Kidney (tissue), 14 donors: ENCODE measurements around the gene PIEZO2. TPM values are rescaled to one million over a fixed set of nuclear protein-coding genes. Genes with fewer than 3 reads are reported as not detected.
A peak's percentile ranks its signal among the peaks of the same experiment; 100 is the strongest.

Experiments
- DNase-seq, 5 donors: peaks; one replicate each; pipeline ENCODE4 v3.0.0-alpha.2; 2013 to 2020
- FAIRE-seq: peaks from 2 replicates; lab custom pipeline; 2012; peaks lifted over from hg19 to GRCh38; lab: Jason Lieb, UNC
- H3K27ac ChIP-seq, 2 donors: one replicate each; pipeline ENCODE4 v1.7.0; 2013; ENCODE audit warnings: low read depth in 2 of 2, low read length in 2 of 2, inconsistent platforms in 1 of 2
- H3K27me3 ChIP-seq: one replicate; pipeline ENCODE4 v1.7.1; 2013; ENCODE audit warnings: low read length, inconsistent platforms; ENCODE audit not compliant: control insufficient read depth, insufficient read depth
- H3K36me3 ChIP-seq, 3 donors: one replicate each; pipeline versions ENCODE4 v1.7.0 to v1.7.1; 2013; ENCODE audit warnings: low read length in 3 of 3, control low read depth in 1 of 3, inconsistent platforms in 1 of 3; ENCODE audit not compliant: insufficient read depth in 3 of 3, control insufficient read depth in 2 of 3
- H3K4me1 ChIP-seq, 3 donors: one replicate each; pipeline versions ENCODE4 v1.7.0 to v1.7.1; 2013; ENCODE audit warnings: low read length in 3 of 3, inconsistent platforms in 1 of 3, low read depth in 1 of 3; ENCODE audit not compliant: control insufficient read depth in 2 of 3, insufficient read depth in 2 of 3
- H3K4me3 ChIP-seq, 3 donors: one replicate each; pipeline versions ENCODE4 v1.7.0 to v1.8.1; 2013; ENCODE audit warnings: low read length in 3 of 3, control low read depth in 1 of 3, inconsistent platforms in 1 of 3
- H3K9ac ChIP-seq, 3 donors: one replicate each; pipeline versions ENCODE4 v1.7.0 to v1.7.1; 2013; ENCODE audit warnings: low read length in 3 of 3, control low read depth in 1 of 3, inconsistent platforms in 1 of 3
- H3K9me3 ChIP-seq, 3 donors: one replicate each; pipeline versions ENCODE4 v1.7.0 to v1.7.1; 2013; ENCODE audit warnings: low read length in 3 of 3, control low read depth in 1 of 3, inconsistent platforms in 1 of 3; ENCODE audit not compliant: control insufficient read depth in 2 of 3, insufficient read depth in 1 of 3
- intact Hi-C: fragments of 100-400 bp; cut with DNase I; formaldehyde crosslinking; loops from one replicate; pipeline ENCODE4 v1.11.1; 2022
- polyA plus RNA-seq: library from polyadenylated mRNA; stranded (reverse); fragments of 350-450 nt; fragmentation: Illumina TruSeq; extraction: RNeasy Lipid Tissue Mini Kit (QIAGEN cat#74804); gene quantifications from one replicate; pipeline ENCODE4 v1.2.3, GENCODE V29; 2014; ENCODE audit warnings: low read depth, low replicate concordance; ENCODE audit not compliant: insufficient read depth
- total RNA-seq: library from RNA; stranded (reverse); fragmentation: NEBNext Ultra II Directional; extraction: Animal tissue kit (Norgen Biotek cat#: 25700); gene quantifications from one replicate; pipeline ENCODE4 v1.2.1, GENCODE V29; 2021
- TF ChIP-seq, protein P1 (sequence below): IDR thresholded peaks from 3 replicates; pipeline ENCODE4 v1.5.1; 2012; ENCODE audit warnings: mild to moderate bottlenecking, moderate library complexity, borderline replicate concordance; ENCODE audit not compliant: insufficient read depth; ENCODE audit errors: extremely low read depth
- donor health status: control.
- donor health status: control.
- donor health status: control.
- donor health status: control.
- donor health status: control.
- donor health status: DM: yes; HTN: yes; CAD: no.
- donor health status: Normal renal cell carcinoma (clear cell type).

The PIEZO2 gene
- total and polyA plus RNA-seq, 2 donors from 2014 or later = 1.1 to 4.1 TPM

GRCh38 chr18:10784596-10785202 is 364.7 kb downstream of the PIEZO2 start:
- H3K4me1 ChIP-seq = no peaks in the 10 kb centered on the region
- no peaks in the 10 kb centered on the region for H3K36me3 ChIP-seq
- DNase-seq (no peak), FAIRE-seq (no peak)
- no peaks in the 10 kb centered on the region for H3K9me3 ChIP-seq
- no peak overlapping the region for H3K27ac ChIP-seq
- intact Hi-C loops = no loop called here
- TF ChIP-seq, protein P1, sequence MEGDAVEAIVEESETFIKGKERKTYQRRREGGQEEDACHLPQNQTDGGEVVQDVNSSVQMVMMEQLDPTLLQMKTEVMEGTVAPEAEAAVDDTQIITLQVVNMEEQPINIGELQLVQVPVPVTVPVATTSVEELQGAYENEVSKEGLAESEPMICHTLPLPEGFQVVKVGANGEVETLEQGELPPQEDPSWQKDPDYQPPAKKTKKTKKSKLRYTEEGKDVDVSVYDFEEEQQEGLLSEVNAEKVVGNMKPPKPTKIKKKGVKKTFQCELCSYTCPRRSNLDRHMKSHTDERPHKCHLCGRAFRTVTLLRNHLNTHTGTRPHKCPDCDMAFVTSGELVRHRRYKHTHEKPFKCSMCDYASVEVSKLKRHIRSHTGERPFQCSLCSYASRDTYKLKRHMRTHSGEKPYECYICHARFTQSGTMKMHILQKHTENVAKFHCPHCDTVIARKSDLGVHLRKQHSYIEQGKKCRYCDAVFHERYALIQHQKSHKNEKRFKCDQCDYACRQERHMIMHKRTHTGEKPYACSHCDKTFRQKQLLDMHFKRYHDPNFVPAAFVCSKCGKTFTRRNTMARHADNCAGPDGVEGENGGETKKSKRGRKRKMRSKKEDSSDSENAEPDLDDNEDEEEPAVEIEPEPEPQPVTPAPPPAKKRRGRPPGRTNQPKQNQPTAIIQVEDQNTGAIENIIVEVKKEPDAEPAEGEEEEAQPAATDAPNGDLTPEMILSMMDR = no peak
- H3K4me3 ChIP-seq = no peak overlapping the region
- no peak overlapping the region for H3K9ac ChIP-seq
- no peaks in the 10 kb centered on the region for H3K27me3 ChIP-seq

- no peak overlapping the region for H3K9ac ChIP-seq
- DNase-seq = no peak
- H3K27me3 ChIP-seq = no peaks in the 10 kb centered on the region
- no peaks in the 10 kb centered on the region for H3K4me1 ChIP-seq
- H3K27ac ChIP-seq = no peak overlapping the region
- TF ChIP-seq, protein P1 = no peak
- intact Hi-C loops = no loop called here
- no peak overlapping the region for H3K4me3 ChIP-seq
- no peak for FAIRE-seq
- H3K9me3 ChIP-seq = no peaks in the 10 kb centered on the region
- no peaks in the 10 kb centered on the region for H3K36me3 ChIP-seq
Observed at GRCh38 chr18:10783941-10784340, 365.4 kb downstream of the PIEZO2 start.

DNA sequence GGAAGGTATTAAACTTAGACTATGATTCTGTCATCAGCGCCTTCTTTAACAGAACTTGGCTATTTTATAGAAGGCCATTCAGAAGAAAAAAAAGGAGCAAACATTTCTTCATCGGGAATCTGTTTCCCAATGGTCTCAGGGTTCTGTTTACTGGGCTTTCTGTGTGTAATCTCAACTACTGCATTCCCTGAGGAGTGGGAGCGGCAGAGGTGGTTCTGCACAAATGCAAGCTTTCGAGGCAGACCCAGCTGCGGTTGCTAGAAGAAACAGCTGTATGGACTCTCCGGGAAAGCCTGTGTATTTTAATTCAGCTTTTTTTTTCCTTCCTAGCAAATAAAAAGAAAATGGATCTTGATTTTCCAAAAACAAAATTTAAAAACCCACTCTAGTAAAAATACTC is 372.9 kb downstream of the PIEZO2 start:
- Histone ChIP-seq H3K27me3 (no peaks in the 10 kb centered on the region), H3K9ac (no peak overlapping the region), H3K27ac (no peak overlapping the region), H3K4me3 (no peak overlapping the region), H3K4me1 (no peaks in the 10 kb centered on the region), H3K36me3 (no peaks in the 10 kb centered on the region), H3K9me3 (no peaks in the 10 kb centered on the region)
- no peak for FAIRE-seq
- DNase-seq = peak in 1 of 5 donors; percentile 46
- TF ChIP-seq, protein P1 = no peak
- intact Hi-C loops = no loop called here

DNA sequence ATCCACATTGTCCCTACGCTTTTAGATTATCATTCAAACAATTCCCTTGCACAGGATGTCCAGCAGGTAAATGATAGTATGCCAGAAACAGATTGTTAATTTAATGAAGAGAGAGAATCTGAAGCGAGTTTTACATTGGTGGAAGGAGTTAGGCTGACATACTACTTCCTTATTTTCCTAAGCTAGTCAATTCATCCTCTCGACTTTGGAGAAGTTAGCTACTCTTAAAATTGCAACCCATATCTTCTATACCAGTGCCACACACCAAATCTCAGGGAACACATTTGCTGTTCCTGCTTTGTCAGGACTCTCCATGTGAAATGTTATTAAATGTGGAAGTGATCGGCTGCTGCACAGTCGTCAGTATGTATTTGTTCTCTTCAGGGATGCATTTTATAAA is 374.3 kb downstream of the PIEZO2 start:
- H3K4me3 ChIP-seq = no peak overlapping the region
- H3K9me3 ChIP-seq = no peaks in the 10 kb centered on the region
- FAIRE-seq = no peak
- H3K36me3 ChIP-seq = no peaks in the 10 kb centered on the region
- no peaks in the 10 kb centered on the region for H3K4me1 ChIP-seq
- intact Hi-C loops = no loop called here
- no peaks in the 10 kb centered on the region for H3K27me3 ChIP-seq
- DNase-seq = no peak
- TF ChIP-seq, protein P1 = no peak
- H3K9ac ChIP-seq = no peak overlapping the region
- no peak overlapping the region for H3K27ac ChIP-seq
